WTC11 (cell line): ENCODE measurements around the gene LILRA1. TPM values are rescaled to one million over a fixed set of nuclear protein-coding genes. Genes with fewer than 3 reads are reported as not detected.

Experiments used
- ATAC-seq: fragments of 200-7000 bp; cut with Tn5 transposase; 2 replicates; pipeline ENCODE4 v1.10.0; 2021; ENCODE audit warnings: mild to moderate bottlenecking, moderate library complexity
- CTCF ChIA-PET: fragments of 300-600 bp; sonication (Branson Sonifier 250); formaldehyde crosslinking; loops from one replicate; lab custom pipeline; 2021; ENCODE audit warnings: antibody characterized with exemption; lab: Charles Lee
- POLR2A ChIA-PET: fragments of 350-600 bp; sonication (Branson Sonifier 250); formaldehyde crosslinking; loops from one replicate; lab custom pipeline; 2021; ENCODE audit warnings: antibody characterized with exemption; lab: Charles Lee
- DNase-seq: peaks from one replicate; pipeline ENCODE4 v3.0.0; 2021; ENCODE audit warnings: low spot score
- H3K27ac Mint-ChIP-seq: 2 replicates; pipeline ENCODE4 v1.8.0; 2021; ENCODE audit warnings: mixed read lengths
- H3K27me3 Mint-ChIP-seq: 2 replicates; pipeline ENCODE4 v1.8.0; 2021; ENCODE audit warnings: low read depth, mild to moderate bottlenecking, moderate library complexity, mixed read lengths
- H3K36me3 Mint-ChIP-seq: 2 replicates; pipeline ENCODE4 v1.8.0; 2021; ENCODE audit warnings: mixed read lengths
- H3K4me1 Mint-ChIP-seq: 2 replicates; pipeline ENCODE4 v1.8.0; 2022; ENCODE audit warnings: mixed read lengths
- H3K4me3 Mint-ChIP-seq: 2 replicates; pipeline ENCODE4 v1.8.0; 2021; ENCODE audit warnings: mild to moderate bottlenecking, moderate library complexity, mixed read lengths
- H3K9me3 Mint-ChIP-seq: 2 replicates; pipeline ENCODE4 v1.8.0; 2021; ENCODE audit warnings: mixed read lengths
- ARID4B ChIP-seq: sonication (generic); formaldehyde crosslinking; IDR thresholded peaks from 2 replicates; pipeline ENCODE4 v1.8.0; 2023; ENCODE audit warnings: missing genetic modification reagents, mild to moderate bottlenecking, borderline replicate concordance
- ATF6 ChIP-seq: sonication (generic); formaldehyde crosslinking; IDR thresholded peaks from 2 replicates; pipeline ENCODE4 v1.8.1; 2023; ENCODE audit warnings: mild to moderate bottlenecking, missing genetic modification reagents
- CBFB ChIP-seq: sonication (generic); formaldehyde crosslinking; IDR thresholded peaks from 2 replicates; pipeline ENCODE4 v1.8.1; 2022; ENCODE audit warnings: mild to moderate bottlenecking, low read depth, missing genetic modification reagents
- CDX4 ChIP-seq: fragments of 250-450 bp; sonication (Bioruptor Pico); IDR thresholded peaks from 2 replicates; pipeline ENCODE4 v1.9.0; 2021; ENCODE audit warnings: moderate library complexity, mild to moderate bottlenecking, inconsistent platforms, borderline replicate concordance
- CREB1 ChIP-seq: sonication (generic); formaldehyde crosslinking; IDR thresholded peaks from 2 replicates; pipeline ENCODE4 v1.8.0; 2023; ENCODE audit warnings: mild to moderate bottlenecking, missing genetic modification reagents
- EMX1 ChIP-seq: fragments of 250-450 bp; sonication (Bioruptor Pico); IDR thresholded peaks from 2 replicates; pipeline ENCODE4 v1.8.0; 2021; ENCODE audit warnings: mild to moderate bottlenecking
- ETV6 ChIP-seq: sonication (generic); formaldehyde crosslinking; IDR thresholded peaks from 2 replicates; pipeline ENCODE4 v1.8.1; 2022; ENCODE audit warnings: mild to moderate bottlenecking, missing genetic modification reagents
- FOXK1 ChIP-seq: sonication (generic); formaldehyde crosslinking; IDR thresholded peaks from 2 replicates; pipeline ENCODE4 v1.8.0; 2022; ENCODE audit warnings: mild to moderate bottlenecking, moderate library complexity, missing genetic modification reagents
- GRHL2 ChIP-seq: fragments of 250-450 bp; sonication (Bioruptor Pico); IDR thresholded peaks from 2 replicates; pipeline ENCODE4 v1.8.0; 2022; ENCODE audit warnings: mild to moderate bottlenecking, moderate library complexity; ENCODE audit not compliant: insufficient replicate concordance, severe bottlenecking
- IRF1 ChIP-seq: sonication (generic); formaldehyde crosslinking; IDR thresholded peaks from 2 replicates; pipeline ENCODE4 v1.8.0; 2023; ENCODE audit warnings: missing genetic modification reagents
- JAZF1 ChIP-seq: fragments of 250-450 bp; sonication (Bioruptor Pico); IDR thresholded peaks from 2 replicates; pipeline ENCODE4 v1.9.0; 2021; ENCODE audit warnings: moderate library complexity, mild to moderate bottlenecking, inconsistent platforms
- JUN ChIP-seq: sonication (generic); formaldehyde crosslinking; IDR thresholded peaks from 2 replicates; pipeline ENCODE4 v1.8.0; 2023; ENCODE audit warnings: mild to moderate bottlenecking, missing genetic modification reagents
- KAT7 ChIP-seq: sonication (generic); formaldehyde crosslinking; IDR thresholded peaks from 2 replicates; pipeline ENCODE4 v1.8.1; 2023; ENCODE audit warnings: missing genetic modification reagents, mild to moderate bottlenecking, borderline replicate concordance
- MLX ChIP-seq: sonication (generic); formaldehyde crosslinking; IDR thresholded peaks from 2 replicates; pipeline ENCODE4 v1.8.1; 2023; ENCODE audit warnings: mild to moderate bottlenecking, missing genetic modification reagents, moderate library complexity
- MXD4 ChIP-seq: fragments of 250-450 bp; sonication (Bioruptor Pico); IDR thresholded peaks from 2 replicates; pipeline ENCODE4 v1.8.0; 2021; ENCODE audit warnings: mild to moderate bottlenecking, moderate library complexity, borderline replicate concordance
- NFE2L1 ChIP-seq: sonication (generic); formaldehyde crosslinking; IDR thresholded peaks from 2 replicates; pipeline ENCODE4 v1.8.1; 2023; ENCODE audit warnings: missing genetic modification reagents
- NFYB ChIP-seq: sonication (generic); formaldehyde crosslinking; conservative IDR thresholded peaks from 2 replicates; pipeline ENCODE4 v1.8.0; 2022; ENCODE audit warnings: low read depth, missing genetic modification reagents
- PRDM15 ChIP-seq: sonication (generic); formaldehyde crosslinking; IDR thresholded peaks from 2 replicates; pipeline ENCODE4 v1.8.0; 2022; ENCODE audit warnings: missing genetic modification reagents
- ZMAT4 ChIP-seq: fragments of 250-450 bp; sonication (Bioruptor Pico); IDR thresholded peaks from 2 replicates; pipeline ENCODE4 v1.9.0; 2021; ENCODE audit warnings: mild to moderate bottlenecking
- ZNF138 ChIP-seq: sonication (generic); formaldehyde crosslinking; conservative IDR thresholded peaks from 2 replicates; pipeline ENCODE4 v1.8.1; 2022; ENCODE audit warnings: mild to moderate bottlenecking, moderate library complexity, missing genetic modification reagents
- ZNF232 ChIP-seq: sonication (generic); formaldehyde crosslinking; IDR thresholded peaks from 2 replicates; pipeline ENCODE4 v1.8.0; 2022; ENCODE audit warnings: mild to moderate bottlenecking, missing genetic modification reagents
- ZNF317 ChIP-seq: sonication (generic); formaldehyde crosslinking; IDR thresholded peaks from 2 replicates; pipeline ENCODE4 v1.8.1; 2023; ENCODE audit warnings: low read depth, mild to moderate bottlenecking, moderate library complexity, missing genetic modification reagents, borderline replicate concordance
- ZNF416 ChIP-seq: fragments of 250-450 bp; sonication (Bioruptor Pico); IDR thresholded peaks from 2 replicates; pipeline ENCODE4 v1.9.0; 2021; ENCODE audit warnings: mild to moderate bottlenecking, inconsistent platforms
- ZNF423 ChIP-seq: fragments of 250-450 bp; sonication (Bioruptor Pico); IDR thresholded peaks from 2 replicates; pipeline ENCODE4 v2.1.2; 2022; ENCODE audit warnings: mild to moderate bottlenecking, moderate library complexity
- ZNF671 ChIP-seq: fragments of 250-450 bp; sonication (Bioruptor Pico); IDR thresholded peaks from 2 replicates; pipeline ENCODE4 v1.8.0; 2021; ENCODE audit warnings: mild to moderate bottlenecking
- total RNA-seq: library from RNA; stranded (reverse); gene quantifications from 3 replicates; pipeline ENCODE4 v1.2.3, GENCODE V29; 2021

Gene LILRA1
- total RNA-seq, 1 experiment from 2014 or later = not detected

GRCh38 chr19:54646331-54646841, 53.0 kb downstream of the LILRA1 start (continued):
- TF ChIP-seq NFYB (CRISPR knock-in tag) = no peak
- TF ChIP-seq ZMAT4 (CRISPR knock-in tag) = no peak
- TF ChIP-seq CDX4 (CRISPR knock-in tag) = no peak
- TF ChIP-seq CREB1 (CRISPR knock-in tag) = no peak
- TF ChIP-seq ARID4B (CRISPR knock-in tag) = no peak
- no peak for TF ChIP-seq ATF6 (CRISPR knock-in tag)
- no peak for TF ChIP-seq ZNF232
- TF ChIP-seq ZNF416 = no peak

- H3K4me3 Mint-ChIP-seq = no peak overlapping the region
- no peaks in the 10 kb centered on the region for H3K4me1 Mint-ChIP-seq
- POLR2A ChIA-PET = no interaction called here
- peaks cover 24% of the 10 kb centered on the region for H3K36me3 Mint-ChIP-seq
- peaks cover 73% of the 10 kb centered on the region for H3K9me3 Mint-ChIP-seq
- H3K27me3 Mint-ChIP-seq = peaks cover under 1% of the 10 kb centered on the region
- CTCF ChIA-PET = no interaction called here
- ATAC-seq = no peak
- DNase-seq = no peak
- H3K27ac Mint-ChIP-seq = no peak overlapping the region
- TF ChIP-seq ZNF138 (CRISPR knock-in tag) (no peak), NFE2L1 (CRISPR knock-in tag) (no peak), JAZF1 (CRISPR knock-in tag) (no peak), CBFB (CRISPR knock-in tag) (no peak), IRF1 (CRISPR knock-in tag) (no peak), PRDM15 (CRISPR knock-in tag) (no peak), GRHL2 (no peak), ZNF423 (CRISPR knock-in tag) (no peak), ZNF671 (no peak), EMX1 (CRISPR knock-in tag) (no peak), MLX (CRISPR knock-in tag) (no peak), ETV6 (CRISPR knock-in tag) (no peak), MXD4 (CRISPR knock-in tag) (no peak), JUN (CRISPR knock-in tag) (no peak), KAT7 (CRISPR knock-in tag) (no peak), FOXK1 (CRISPR knock-in tag) (no peak), NFYB (CRISPR knock-in tag) (no peak), ZNF317 (CRISPR knock-in tag) (no peak)
These were observed 54.7 kb downstream of the LILRA1 start for GRCh38 chr19:54648129-54648528.
